Activated naive CD8-positive, alpha-beta T cell treated with anti-CD3 and anti-CD28 coated beads, Interleukin-2, amount 50 U/mL, for 24 hours (primary cell): ENCODE measurements around the gene APOE.
"Not testable (repeated sequence)": the region's sequence is repeated elsewhere in the genome, so short reads cannot be mapped to it uniquely, and the experiment has no call there.

Source experiments
- ATAC-seq: fragments of 150-1000 bp; cut with Tn5 transposase; one replicate; pipeline ENCODE4 v1.10.0; 2021
- DNase-seq: peaks from one replicate; pipeline ENCODE4 v3.0.0; 2021
- H3K27ac Mint-ChIP-seq: one replicate; pipeline ENCODE4 v1.8.0; 2021; ENCODE audit warnings: mild to moderate bottlenecking, mixed read lengths
- H3K27me3 Mint-ChIP-seq: one replicate; pipeline ENCODE4 v1.8.0; 2021; ENCODE audit warnings: mixed read lengths
- H3K36me3 Mint-ChIP-seq: one replicate; pipeline ENCODE4 v1.8.0; 2021; ENCODE audit warnings: low read depth, mixed read lengths
- H3K4me1 Mint-ChIP-seq: one replicate; pipeline ENCODE4 v1.8.0; 2021; ENCODE audit warnings: mixed read lengths
- H3K4me3 Mint-ChIP-seq: one replicate; pipeline ENCODE4 v1.8.0; 2021; ENCODE audit warnings: mild to moderate bottlenecking, moderate library complexity, mixed read lengths
- H3K9me3 Mint-ChIP-seq: one replicate; pipeline ENCODE4 v1.8.0; 2021; ENCODE audit warnings: mixed read lengths

The APOE gene

GRCh38 chr19:44893332-44894051 is 12.1 kb upstream of the APOE start:
- peak overlapping the region; percentile 83 for H3K4me3 Mint-ChIP-seq
- peaks cover 4% of the 10 kb centered on the region for H3K9me3 Mint-ChIP-seq
- H3K27ac Mint-ChIP-seq, result no peak overlapping the region
- ATAC-seq (no peak), DNase-seq (no peak)
- H3K27me3 Mint-ChIP-seq, result peaks cover 4% of the 10 kb centered on the region
- peaks cover 56% of the 10 kb centered on the region for H3K36me3 Mint-ChIP-seq
- peaks cover 34% of the 10 kb centered on the region for H3K4me1 Mint-ChIP-seq

GRCh38 chr19:44894052-44894400 is 11.6 kb upstream of the APOE start:
- Mint-ChIP-seq H3K4me1 (peaks cover 33% of the 10 kb centered on the region), H3K36me3 (peaks cover 56% of the 10 kb centered on the region)

GRCh38 chr19:44894946-44895345 is 10.7 kb upstream of the APOE start:
- H3K36me3 Mint-ChIP-seq, result peaks cover 59% of the 10 kb centered on the region
- peak overlapping the region; percentile 14 for H3K4me3 Mint-ChIP-seq
- no peak for ATAC-seq

More at GRCh38 chr19:44894052-44894400, 11.6 kb upstream of the APOE start:
- Mint-ChIP-seq H3K27me3 (peaks cover 4% of the 10 kb centered on the region), H3K4me3 (no peak overlapping the region), H3K9me3 (peaks cover 3% of the 10 kb centered on the region), H3K27ac (no peak overlapping the region)
- DNase-seq (no peak), ATAC-seq (no peak)

GRCh38 chr19:44897835-44898234 is 7.8 kb upstream of the APOE start:
- no peak overlapping the region for H3K4me3 Mint-ChIP-seq
- no peaks in the 10 kb centered on the region for H3K27me3 Mint-ChIP-seq
- no peak overlapping the region for H3K27ac Mint-ChIP-seq
- peaks cover 60% of the 10 kb centered on the region for H3K36me3 Mint-ChIP-seq
- peaks cover 6% of the 10 kb centered on the region for H3K4me1 Mint-ChIP-seq
- DNase-seq, result no peak
- ATAC-seq, result no peak
- no peaks in the 10 kb centered on the region for H3K9me3 Mint-ChIP-seq

More at GRCh38 chr19:44894946-44895345, 10.7 kb upstream of the APOE start:
- no peak for DNase-seq
- H3K4me1 Mint-ChIP-seq, result peaks cover 27% of the 10 kb centered on the region
- peaks cover 4% of the 10 kb centered on the region for H3K27me3 Mint-ChIP-seq
- no peaks in the 10 kb centered on the region for H3K9me3 Mint-ChIP-seq
- no peak overlapping the region for H3K27ac Mint-ChIP-seq

DNA sequence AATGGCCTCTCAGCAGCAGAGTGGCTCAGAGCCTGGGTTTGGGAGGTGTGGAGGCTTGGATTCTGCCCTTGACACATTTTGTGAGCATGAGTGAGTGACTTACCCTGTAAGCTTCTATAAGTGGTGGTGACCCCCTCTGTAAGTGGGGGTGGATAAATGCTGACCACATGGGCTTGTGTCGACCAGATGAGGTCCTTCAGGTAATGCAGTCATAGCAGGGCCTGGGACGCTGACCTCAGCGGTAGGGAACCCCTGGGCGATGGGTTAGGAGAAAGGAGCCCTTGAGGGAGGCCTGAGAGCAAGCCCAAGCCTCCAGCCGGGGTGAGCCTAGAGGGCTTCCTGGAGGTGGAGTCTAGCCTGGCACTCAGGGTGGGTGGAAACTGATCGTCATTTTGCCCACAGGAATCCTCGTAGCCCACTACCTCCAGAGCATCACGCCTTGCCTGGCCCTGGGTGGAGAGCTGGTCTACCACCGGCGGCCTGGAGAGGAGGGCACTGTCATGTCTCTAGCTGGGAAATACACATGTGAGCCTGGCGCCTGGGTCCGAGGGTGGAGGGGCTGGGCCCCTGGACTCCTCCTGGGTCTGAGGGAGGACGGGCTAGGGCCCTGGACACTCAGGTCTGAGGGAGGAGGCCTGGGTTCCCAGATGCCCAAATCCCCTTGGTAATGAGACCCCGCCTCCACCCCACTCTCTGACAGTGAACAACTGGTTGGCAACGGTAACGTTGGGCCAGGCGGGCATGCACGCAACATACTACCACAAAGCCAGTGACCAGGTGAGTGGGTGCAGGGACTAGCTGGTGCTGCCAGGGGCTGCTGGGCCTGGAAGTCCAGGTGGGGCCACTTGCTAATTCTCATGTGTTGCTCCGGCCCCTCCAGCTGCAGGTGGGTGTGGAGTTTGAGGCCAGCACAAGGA is 5.0 kb upstream of the APOE start:
- no peak for ATAC-seq

DNA sequence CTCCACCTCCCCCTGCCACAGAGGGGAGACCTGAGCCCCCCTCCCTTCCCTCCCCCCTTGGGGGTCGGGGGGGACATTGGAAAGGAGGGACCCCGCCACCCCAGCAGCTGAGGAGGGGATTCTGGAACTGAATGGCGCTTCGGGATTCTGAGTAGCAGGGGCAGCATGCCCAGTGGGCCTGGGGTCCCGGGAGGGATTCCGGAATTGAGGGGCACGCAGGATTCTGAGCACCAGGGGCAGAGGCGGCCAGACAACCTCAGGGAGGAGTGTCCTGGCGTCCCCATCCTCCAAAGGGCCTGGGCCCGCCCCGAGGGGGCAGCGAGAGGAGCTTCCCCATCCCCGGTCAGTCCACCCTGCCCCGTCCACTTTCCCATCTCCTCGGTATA is 2.4 kb upstream of the APOE start:
- H3K4me1 Mint-ChIP-seq, result peaks cover 11% of the 10 kb centered on the region
- H3K27me3 Mint-ChIP-seq, result peaks cover 23% of the 10 kb centered on the region
- peaks cover 26% of the 10 kb centered on the region for H3K36me3 Mint-ChIP-seq
- no peak overlapping the region for H3K27ac Mint-ChIP-seq
- H3K4me3 Mint-ChIP-seq, result no peak overlapping the region
- no peaks in the 10 kb centered on the region for H3K9me3 Mint-ChIP-seq
- ATAC-seq, result no peak
- no peak for DNase-seq

More for the DNA sequence above, 5.0 kb upstream of the APOE start:
- no peaks in the 10 kb centered on the region for H3K9me3 Mint-ChIP-seq
- H3K27ac Mint-ChIP-seq, result no peak overlapping the region
- H3K36me3 Mint-ChIP-seq, result peaks cover 45% of the 10 kb centered on the region
- DNase-seq, result no peak
- H3K4me1 Mint-ChIP-seq, result peaks cover 3% of the 10 kb centered on the region
- no peak overlapping the region for H3K4me3 Mint-ChIP-seq
- peaks cover 3% of the 10 kb centered on the region for H3K27me3 Mint-ChIP-seq

DNA sequence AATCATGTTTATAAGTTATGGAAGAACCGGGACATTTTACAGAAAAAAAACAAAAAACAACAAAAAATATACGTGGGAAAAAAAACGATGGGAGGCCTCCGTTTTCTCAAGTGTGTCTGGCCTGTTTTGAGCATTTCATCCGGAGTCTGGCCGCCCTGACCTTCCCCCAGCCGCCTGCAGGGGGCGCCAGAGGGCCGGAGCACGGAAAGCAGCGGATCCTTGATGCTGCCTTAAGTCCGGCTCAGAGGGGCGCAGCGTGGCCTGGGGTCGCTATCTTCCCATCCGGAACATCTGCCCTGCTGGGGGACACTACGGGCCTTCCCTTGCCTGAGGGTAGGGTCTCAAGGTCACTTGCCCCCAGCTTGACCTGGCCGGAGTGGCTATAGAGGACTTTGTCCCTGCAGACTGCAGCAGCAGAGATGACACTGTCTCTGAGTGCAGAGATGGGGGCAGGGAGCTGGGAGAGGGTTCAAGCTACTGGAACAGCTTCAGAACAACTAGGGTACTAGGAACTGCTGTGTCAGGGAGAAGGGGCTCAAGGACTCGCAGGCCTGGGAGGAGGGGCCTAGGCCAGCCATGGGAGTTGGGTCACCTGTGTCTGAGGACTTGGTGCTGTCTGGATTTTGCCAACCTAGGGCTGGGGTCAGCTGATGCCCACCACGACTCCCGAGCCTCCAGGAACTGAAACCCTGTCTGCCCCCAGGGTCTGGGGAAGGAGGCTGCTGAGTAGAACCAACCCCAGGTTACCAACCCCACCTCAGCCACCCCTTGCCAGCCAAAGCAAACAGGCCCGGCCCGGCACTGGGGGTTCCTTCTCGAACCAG is 1.8 kb upstream of the APOE start:
- H3K27ac Mint-ChIP-seq, result no peak overlapping the region
- ATAC-seq (peak; percentile 43), DNase-seq (peak; percentile 83)
- H3K9me3 Mint-ChIP-seq, result no peaks in the 10 kb centered on the region
- peaks cover 25% of the 10 kb centered on the region for H3K36me3 Mint-ChIP-seq
- peaks cover 23% of the 10 kb centered on the region for H3K27me3 Mint-ChIP-seq
- H3K4me3 Mint-ChIP-seq, result no peak overlapping the region
- H3K4me1 Mint-ChIP-seq, result peaks cover 11% of the 10 kb centered on the region

- DNase-seq, result no peak
- Mint-ChIP-seq H3K4me1 (peaks cover 11% of the 10 kb centered on the region), H3K36me3 (peaks cover 25% of the 10 kb centered on the region), H3K4me3 (no peak overlapping the region), H3K27me3 (peaks cover 23% of the 10 kb centered on the region), H3K27ac (no peak overlapping the region), H3K9me3 (no peaks in the 10 kb centered on the region)
- no peak for ATAC-seq
Observed at GRCh38 chr19:44904426-44904994, 1.1 kb upstream of the APOE start.

DNA sequence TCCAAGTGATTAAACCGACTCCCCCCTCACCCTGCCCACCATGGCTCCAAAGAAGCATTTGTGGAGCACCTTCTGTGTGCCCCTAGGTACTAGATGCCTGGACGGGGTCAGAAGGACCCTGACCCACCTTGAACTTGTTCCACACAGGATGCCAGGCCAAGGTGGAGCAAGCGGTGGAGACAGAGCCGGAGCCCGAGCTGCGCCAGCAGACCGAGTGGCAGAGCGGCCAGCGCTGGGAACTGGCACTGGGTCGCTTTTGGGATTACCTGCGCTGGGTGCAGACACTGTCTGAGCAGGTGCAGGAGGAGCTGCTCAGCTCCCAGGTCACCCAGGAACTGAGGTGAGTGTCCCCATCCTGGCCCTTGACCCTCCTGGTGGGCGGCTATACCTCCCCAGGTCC is 2.0 kb downstream of the APOE start:
- ATAC-seq (no peak), DNase-seq (no peak)
- H3K4me3 Mint-ChIP-seq, result no peak overlapping the region
- peaks cover 6% of the 10 kb centered on the region for H3K36me3 Mint-ChIP-seq
- H3K4me1 Mint-ChIP-seq, result peaks cover 10% of the 10 kb centered on the region
- H3K27ac Mint-ChIP-seq, result no peak overlapping the region
- H3K9me3 Mint-ChIP-seq, result no peaks in the 10 kb centered on the region
- peaks cover 33% of the 10 kb centered on the region for H3K27me3 Mint-ChIP-seq

DNA sequence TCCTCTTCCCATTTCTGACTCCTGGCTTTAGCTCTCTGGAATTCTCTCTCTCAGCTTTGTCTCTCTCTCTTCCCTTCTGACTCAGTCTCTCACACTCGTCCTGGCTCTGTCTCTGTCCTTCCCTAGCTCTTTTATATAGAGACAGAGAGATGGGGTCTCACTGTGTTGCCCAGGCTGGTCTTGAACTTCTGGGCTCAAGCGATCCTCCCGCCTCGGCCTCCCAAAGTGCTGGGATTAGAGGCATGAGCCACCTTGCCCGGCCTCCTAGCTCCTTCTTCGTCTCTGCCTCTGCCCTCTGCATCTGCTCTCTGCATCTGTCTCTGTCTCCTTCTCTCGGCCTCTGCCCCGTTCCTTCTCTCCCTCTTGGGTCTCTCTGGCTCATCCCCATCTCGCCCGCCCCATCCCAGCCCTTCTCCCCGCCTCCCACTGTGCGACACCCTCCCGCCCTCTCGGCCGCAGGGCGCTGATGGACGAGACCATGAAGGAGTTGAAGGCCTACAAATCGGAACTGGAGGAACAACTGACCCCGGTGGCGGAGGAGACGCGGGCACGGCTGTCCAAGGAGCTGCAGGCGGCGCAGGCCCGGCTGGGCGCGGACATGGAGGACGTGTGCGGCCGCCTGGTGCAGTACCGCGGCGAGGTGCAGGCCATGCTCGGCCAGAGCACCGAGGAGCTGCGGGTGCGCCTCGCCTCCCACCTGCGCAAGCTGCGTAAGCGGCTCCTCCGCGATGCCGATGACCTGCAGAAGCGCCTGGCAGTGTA is 2.7 kb downstream of the APOE start:
- no peak for ATAC-seq
- H3K36me3 Mint-ChIP-seq, result peaks cover 5% of the 10 kb centered on the region
- no peak overlapping the region for H3K4me3 Mint-ChIP-seq
- H3K27me3 Mint-ChIP-seq, result peaks cover 38% of the 10 kb centered on the region
- H3K9me3 Mint-ChIP-seq, result no peaks in the 10 kb centered on the region
- no peak overlapping the region for H3K27ac Mint-ChIP-seq
- peaks cover 9% of the 10 kb centered on the region for H3K4me1 Mint-ChIP-seq
- no peak for DNase-seq

- DNase-seq, result no peak
- peaks cover 8% of the 10 kb centered on the region for H3K4me1 Mint-ChIP-seq
- no peak overlapping the region for H3K27ac Mint-ChIP-seq
- no peaks in the 10 kb centered on the region for H3K9me3 Mint-ChIP-seq
- no peak for ATAC-seq
- H3K36me3 Mint-ChIP-seq, result peaks cover 2% of the 10 kb centered on the region
- H3K4me3 Mint-ChIP-seq, result no peak overlapping the region
- peaks cover 42% of the 10 kb centered on the region for H3K27me3 Mint-ChIP-seq
Observed at GRCh38 chr19:44908836-44909261, 3.3 kb downstream of the APOE start.

- peaks cover 48% of the 10 kb centered on the region for H3K27me3 Mint-ChIP-seq
- no peak overlapping the region for H3K27ac Mint-ChIP-seq
- no peaks in the 10 kb centered on the region for H3K9me3 Mint-ChIP-seq
- H3K4me1 Mint-ChIP-seq, result peaks cover 14% of the 10 kb centered on the region
- DNase-seq, result no peak
- no peaks in the 10 kb centered on the region for H3K36me3 Mint-ChIP-seq
- no peak overlapping the region for H3K4me3 Mint-ChIP-seq
- no peak for ATAC-seq
Observed at GRCh38 chr19:44909775-44910174, 4.2 kb downstream of the APOE start.

- not testable (repeated sequence) for H3K4me1 Mint-ChIP-seq, H3K9me3 Mint-ChIP-seq, H3K4me3 Mint-ChIP-seq, ATAC-seq, H3K27ac Mint-ChIP-seq, DNase-seq, H3K36me3 Mint-ChIP-seq
- H3K27me3 Mint-ChIP-seq, result peaks cover 34% of the 10 kb centered on the region
Observed at GRCh38 chr19:44911896-44912295, 6.3 kb downstream of the APOE start.
